ENCODE data around the gene FGF1.

FGF1 gene

DNA sequence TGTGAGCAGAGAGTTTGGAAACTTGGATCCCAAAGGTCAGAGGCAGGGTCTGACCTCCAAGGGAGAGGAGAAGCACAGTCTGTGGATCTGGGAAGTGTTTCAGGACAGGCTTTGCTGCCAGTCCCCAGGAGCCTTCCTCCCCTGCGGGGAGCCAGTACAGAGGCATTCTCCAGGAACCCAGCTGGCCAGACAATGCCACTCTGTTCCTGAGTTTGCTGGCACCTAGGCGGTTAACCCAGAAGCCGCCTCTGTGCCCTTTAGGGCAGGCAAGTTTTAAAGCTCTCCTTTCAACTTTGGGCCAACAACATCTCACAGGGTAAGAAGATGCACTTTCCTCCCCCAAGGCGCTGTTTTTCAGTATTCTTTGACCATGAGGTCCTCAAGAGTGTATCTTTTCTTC is 37.0 kb upstream of the FGF1 start:
- Histone ChIP-seq H3K27me3 (ENCODE audit: insufficient read depth, low read depth, severe bottlenecking) (no peaks in the 10 kb centered on the region), H3K9me3 (ENCODE audit: severe bottlenecking) (no peaks in the 10 kb centered on the region), H3K4me3 (ENCODE audit: low read depth, low read length) (no peak overlapping the region), H3K36me3 (no peaks in the 10 kb centered on the region), H3K27ac (no peak overlapping the region)
- no peak for DNase-seq
- TF ChIP-seq, protein P1, sequence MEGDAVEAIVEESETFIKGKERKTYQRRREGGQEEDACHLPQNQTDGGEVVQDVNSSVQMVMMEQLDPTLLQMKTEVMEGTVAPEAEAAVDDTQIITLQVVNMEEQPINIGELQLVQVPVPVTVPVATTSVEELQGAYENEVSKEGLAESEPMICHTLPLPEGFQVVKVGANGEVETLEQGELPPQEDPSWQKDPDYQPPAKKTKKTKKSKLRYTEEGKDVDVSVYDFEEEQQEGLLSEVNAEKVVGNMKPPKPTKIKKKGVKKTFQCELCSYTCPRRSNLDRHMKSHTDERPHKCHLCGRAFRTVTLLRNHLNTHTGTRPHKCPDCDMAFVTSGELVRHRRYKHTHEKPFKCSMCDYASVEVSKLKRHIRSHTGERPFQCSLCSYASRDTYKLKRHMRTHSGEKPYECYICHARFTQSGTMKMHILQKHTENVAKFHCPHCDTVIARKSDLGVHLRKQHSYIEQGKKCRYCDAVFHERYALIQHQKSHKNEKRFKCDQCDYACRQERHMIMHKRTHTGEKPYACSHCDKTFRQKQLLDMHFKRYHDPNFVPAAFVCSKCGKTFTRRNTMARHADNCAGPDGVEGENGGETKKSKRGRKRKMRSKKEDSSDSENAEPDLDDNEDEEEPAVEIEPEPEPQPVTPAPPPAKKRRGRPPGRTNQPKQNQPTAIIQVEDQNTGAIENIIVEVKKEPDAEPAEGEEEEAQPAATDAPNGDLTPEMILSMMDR (IDR thresholded peaks at IDR 0.05; ENCODE audit: low read depth, low read length): no peak

DNA sequence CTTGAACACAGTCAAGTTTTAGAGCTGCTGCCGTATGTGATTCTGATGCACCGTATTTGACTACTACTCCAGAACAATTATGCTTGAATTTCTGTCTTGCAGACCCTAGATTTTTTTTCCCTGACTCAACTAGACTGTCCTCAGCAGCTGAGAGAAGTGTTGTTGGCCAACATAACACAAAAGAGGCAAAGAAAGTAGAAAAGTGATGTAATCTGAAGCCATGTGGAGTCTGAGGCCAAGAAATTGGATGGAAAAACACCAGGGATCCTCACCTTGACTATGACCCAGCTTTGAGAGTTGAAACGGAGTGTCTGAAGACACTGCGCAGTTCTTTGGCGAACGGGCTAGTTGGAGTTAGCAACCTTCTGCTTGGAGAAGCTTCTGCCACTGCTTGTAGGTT is 36.3 kb upstream of the FGF1 start:
- Histone ChIP-seq H3K27me3 (ENCODE audit: insufficient read depth, low read depth, severe bottlenecking) (no peaks in the 10 kb centered on the region), H3K27ac (no peak overlapping the region), H3K4me3 (ENCODE audit: low read depth, low read length) (no peak overlapping the region), H3K36me3 (no peaks in the 10 kb centered on the region), H3K9me3 (ENCODE audit: severe bottlenecking) (no peaks in the 10 kb centered on the region)
- no peak for DNase-seq
- TF ChIP-seq, protein P1 (IDR thresholded peaks at IDR 0.05; ENCODE audit: low read depth, low read length): no peak

DNA sequence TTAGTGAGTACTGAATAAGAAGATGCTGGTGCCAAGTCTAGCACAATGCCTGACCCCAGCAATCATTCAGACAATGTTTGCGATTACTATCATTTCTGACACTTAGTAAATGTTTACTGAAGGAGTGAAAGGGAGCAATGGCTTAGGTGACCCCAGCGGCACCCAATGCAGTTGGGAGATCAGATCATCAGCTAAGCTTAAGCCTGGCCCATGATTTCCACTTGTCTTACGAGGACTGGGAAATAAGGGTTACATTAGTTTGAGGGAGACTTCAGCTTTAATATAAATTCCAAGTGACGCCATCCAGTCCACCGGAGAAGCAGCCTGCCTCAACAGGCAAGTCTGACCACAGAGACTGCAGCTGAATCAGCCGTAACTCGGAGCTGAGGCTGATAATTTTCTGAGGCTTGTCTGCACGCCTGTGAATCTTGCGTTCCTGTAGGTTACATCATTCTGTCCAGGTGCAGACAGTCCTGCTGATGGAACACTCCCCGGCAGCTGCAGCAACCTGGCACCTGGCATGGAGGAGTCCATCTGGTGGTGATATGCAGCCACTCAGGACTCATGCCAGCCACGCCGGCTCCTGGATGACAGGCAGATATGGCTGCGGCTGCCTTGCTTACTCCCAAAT is 34.9 kb upstream of the FGF1 start:
- H3K4me3 ChIP-seq (ENCODE audit: low read depth, low read length): no peak overlapping the region
- no peaks in the 10 kb centered on the region for H3K9me3 ChIP-seq (ENCODE audit: severe bottlenecking)
- H3K27ac ChIP-seq: no peak overlapping the region
- TF ChIP-seq, protein P1 (IDR thresholded peaks at IDR 0.05; ENCODE audit: low read depth, low read length): no peak
- no peak for DNase-seq
- H3K36me3 ChIP-seq: no peaks in the 10 kb centered on the region
- no peaks in the 10 kb centered on the region for H3K27me3 ChIP-seq (ENCODE audit: insufficient read depth, low read depth, severe bottlenecking)

DNA sequence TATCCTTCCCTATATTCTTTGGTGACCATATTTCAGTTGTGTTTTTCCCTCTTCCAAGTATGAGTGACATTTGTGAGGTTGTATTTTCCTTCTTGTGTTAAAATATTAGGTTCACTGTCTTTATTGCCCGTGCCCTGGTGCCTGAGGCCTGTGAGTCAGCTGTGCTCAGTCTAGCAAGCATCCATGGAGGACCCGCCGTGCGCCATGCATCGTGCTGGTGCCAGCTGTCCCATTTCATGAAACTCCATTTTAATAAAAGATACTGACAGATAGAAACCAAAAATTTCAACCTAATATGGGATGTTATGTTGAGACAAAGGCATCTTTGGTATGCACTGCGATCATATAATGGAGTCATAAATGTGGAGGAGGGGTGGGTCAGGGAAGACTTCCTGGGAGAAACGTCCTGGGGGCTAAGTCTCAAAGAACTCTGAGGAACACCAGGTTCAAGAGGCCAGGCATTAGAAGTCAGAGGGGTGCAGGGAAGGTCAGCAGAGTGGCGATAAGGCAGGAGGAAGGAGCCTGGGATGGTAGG is 34.0 kb upstream of the FGF1 start:
- no peaks in the 10 kb centered on the region for H3K9me3 ChIP-seq (ENCODE audit: severe bottlenecking)
- no peaks in the 10 kb centered on the region for H3K27me3 ChIP-seq (ENCODE audit: insufficient read depth, low read depth, severe bottlenecking)
- TF ChIP-seq, protein P1 (IDR thresholded peaks at IDR 0.05; ENCODE audit: low read depth, low read length): no peak
- H3K4me3 ChIP-seq (ENCODE audit: low read depth, low read length): no peak overlapping the region
- no peak for DNase-seq
- H3K27ac ChIP-seq: no peak overlapping the region
- no peaks in the 10 kb centered on the region for H3K36me3 ChIP-seq

DNA sequence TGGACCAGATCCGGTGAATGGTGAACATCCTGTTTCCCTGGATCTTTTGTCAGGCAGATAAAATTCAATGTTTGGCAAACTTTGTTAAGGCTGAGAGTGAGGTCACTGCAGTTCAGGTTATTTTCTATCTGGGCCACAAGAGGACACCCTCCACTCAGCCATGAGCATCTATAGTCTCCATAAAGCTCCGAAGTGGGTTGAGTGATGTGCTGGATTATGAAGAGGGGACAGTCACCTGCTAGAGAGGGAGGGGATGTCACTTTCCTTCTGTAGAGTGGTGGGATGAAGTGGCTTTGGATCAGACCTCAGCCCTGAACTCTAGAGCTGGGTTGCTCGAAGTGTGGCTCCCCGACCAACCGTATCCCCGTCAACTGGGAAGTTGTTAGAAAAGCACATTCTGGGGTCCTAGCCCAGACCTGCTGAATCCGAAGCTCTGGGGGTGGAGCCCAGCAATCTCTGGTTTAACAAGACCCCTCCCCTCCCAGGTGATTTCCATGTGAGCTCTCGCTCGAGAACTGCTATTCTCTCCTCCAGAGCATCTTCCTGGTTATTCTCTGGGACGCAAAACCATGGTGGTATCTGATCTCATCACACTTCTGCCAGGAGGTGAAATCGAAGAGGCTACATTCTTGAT is 31.8 kb upstream of the FGF1 start:
- no peaks in the 10 kb centered on the region for H3K36me3 ChIP-seq
- H3K27me3 ChIP-seq (ENCODE audit: insufficient read depth, low read depth, severe bottlenecking): no peaks in the 10 kb centered on the region
- H3K4me3 ChIP-seq (ENCODE audit: low read depth, low read length): no peak overlapping the region
- TF ChIP-seq, protein P1 (IDR thresholded peaks at IDR 0.05; ENCODE audit: low read depth, low read length): peak; percentile 67
- H3K27ac ChIP-seq: no peak overlapping the region
- peak; percentile 23 for DNase-seq
- no peaks in the 10 kb centered on the region for H3K9me3 ChIP-seq (ENCODE audit: severe bottlenecking)
